ENCODE data around the gene MYZAP.

- TF ChIP-seq EP300 (IDR thresholded peaks at IDR 0.05) (no peak), CTCF (IDR thresholded peaks at IDR 0.05) (peak; percentile 94), POLR2A (IDR thresholded peaks at IDR 0.05; ENCODE audit: low read length) (no peak), BHLHE40 (IDR thresholded peaks at IDR 0.05; ENCODE audit: low read depth, low read length) (no peak), ESRRA (IDR thresholded peaks at IDR 0.05; ENCODE audit: borderline replicate concordance, low read length) (no peak), FOXS1 (CRISPR knock-in tag; IDR thresholded peaks at IDR 0.05) (no peak), FOSL2 (IDR thresholded peaks at IDR 0.05) (no peak), FOSL2 (CRISPR knock-in tag; IDR thresholded peaks at IDR 0.05) (no peak), HDAC2 (IDR thresholded peaks at IDR 0.05) (no peak)
Observed at GRCh38 chr15:57559875-57560274, 31.8 kb upstream of the MYZAP start.
